ENCODE results near the gene URI1.

Gene URI1

GRCh38 chr19:29941828-29942403 is at the start of gene URI1:
TSS of gene URI1 (plus strand) at chr19:29942239. CDS start at chr19:29942548, 309 bp downstream.
- Histone ChIP-seq H3K27me3 (ENCODE audit: insufficient read depth, low read depth, severe bottlenecking) (no peaks in the 10 kb centered on the region), H3K9me3 (ENCODE audit: severe bottlenecking) (peaks cover 2% of the 10 kb centered on the region), H3K27ac (peak within 1 kb of the TSS; percentile 86), H3K36me3 (no peaks in the 10 kb centered on the region; the same call in 1 of the 2 replicates), H3K4me3 (ENCODE audit: low read depth, low read length) (peak within 1 kb of the TSS; percentile 91)
- no peak for TF ChIP-seq CTCF (IDR thresholded peaks at IDR 0.05; ENCODE audit: low read depth, low read length)
- DNase-seq = peak; percentile 88

- no peak overlapping the region for H3K27ac ChIP-seq
- no peaks in the 10 kb centered on the region for H3K36me3 ChIP-seq
- DNase-seq = no peak
- H3K4me3 ChIP-seq (ENCODE audit: low read depth, low read length) = no peak overlapping the region
- no peaks in the 10 kb centered on the region for H3K9me3 ChIP-seq (ENCODE audit: severe bottlenecking)
- H3K27me3 ChIP-seq (ENCODE audit: insufficient read depth, low read depth, severe bottlenecking) = no peaks in the 10 kb centered on the region
- no peak for TF ChIP-seq CTCF (IDR thresholded peaks at IDR 0.05; ENCODE audit: low read depth, low read length)
These were observed 48.3 kb upstream of the URI1 start for GRCh38 chr19:29893606-29894284.

GRCh38 chr19:29896802-29897201 is 45.2 kb upstream of the URI1 start:
- no peak for TF ChIP-seq CTCF (IDR thresholded peaks at IDR 0.05; ENCODE audit: low read depth, low read length)
- no peaks in the 10 kb centered on the region for H3K9me3 ChIP-seq (ENCODE audit: severe bottlenecking)

GRCh38 chr19:29897466-29897865 is 44.6 kb upstream of the URI1 start:
- Histone ChIP-seq H3K27me3 (ENCODE audit: insufficient read depth, low read depth, severe bottlenecking) (no peaks in the 10 kb centered on the region), H3K36me3 (no peaks in the 10 kb centered on the region), H3K4me3 (ENCODE audit: low read depth, low read length) (no peak overlapping the region), H3K9me3 (ENCODE audit: severe bottlenecking) (no peaks in the 10 kb centered on the region), H3K27ac (no peak overlapping the region)
- no peak for DNase-seq
- TF ChIP-seq CTCF (IDR thresholded peaks at IDR 0.05; ENCODE audit: low read depth, low read length) = no peak

More at GRCh38 chr19:29896802-29897201, 45.2 kb upstream of the URI1 start:
- H3K27ac ChIP-seq = no peak overlapping the region
- DNase-seq = no peak
- no peaks in the 10 kb centered on the region for H3K36me3 ChIP-seq
- no peaks in the 10 kb centered on the region for H3K27me3 ChIP-seq (ENCODE audit: insufficient read depth, low read depth, severe bottlenecking)
- H3K4me3 ChIP-seq (ENCODE audit: low read depth, low read length) = no peak overlapping the region

- Histone ChIP-seq H3K36me3 (no peaks in the 10 kb centered on the region), H3K9me3 (ENCODE audit: severe bottlenecking) (no peaks in the 10 kb centered on the region), H3K27me3 (ENCODE audit: insufficient read depth, low read depth, severe bottlenecking) (no peaks in the 10 kb centered on the region), H3K4me3 (ENCODE audit: low read depth, low read length) (no peak overlapping the region), H3K27ac (no peak overlapping the region)
- no peak for DNase-seq
- TF ChIP-seq CTCF (IDR thresholded peaks at IDR 0.05; ENCODE audit: low read depth, low read length) = no peak
These were observed 38.0 kb upstream of the URI1 start for GRCh38 chr19:29904017-29904416.

Measured in WERI-Rb-1 (cell line).